IMR-90 (cell line): Measurements from ENCODE around the gene ITGAX. TPM values are rescaled to one million over a fixed set of nuclear protein-coding genes. Genes with fewer than 3 reads are reported as not detected.

Experiments
- ATAC-seq: fragments of 200-7000 bp; cut with Tn5 transposase; 2 replicates; pipeline ENCODE4 v1.9.1; 2020; ENCODE audit warnings: low read depth, mild to moderate bottlenecking, moderate library complexity
- BruUV-seq: library from RNA; stranded (reverse); fragments of 400-500 nt; replicated peaks from 2 replicates; lab custom pipeline; 2021; lab: Mats Ljungman, UMichigan
- CTCF ChIA-PET: fragments of 300-600 bp; formaldehyde crosslinking; extraction: SDS; loops from one replicate; lab custom pipeline; 2021; ENCODE audit warnings: antibody characterized with exemption; lab: Yijun Ruan, JAX
- POLR2A ChIA-PET: fragments of 300-600 bp; sonication (Branson Sonifier 250); formaldehyde crosslinking; loops from one replicate; lab custom pipeline; 2022; ENCODE audit warnings: antibody characterized with exemption; ENCODE audit not compliant: unreplicated experiment; lab: Charles Lee
- DNase-seq: peaks from one replicate; pipeline ENCODE4 v3.0.0; 2013
- H2AFZ ChIP-seq: replicated peaks from 2 replicates; pipeline ENCODE3; 2013; ENCODE audit warnings: low read length, mild to moderate bottlenecking; ENCODE audit not compliant: poor library complexity
- H2AK5ac ChIP-seq: 2 replicates; pipeline ENCODE4 v1.6.1; 2013; ENCODE audit warnings: low read depth, low read length, inconsistent platforms
- H2AK9ac ChIP-seq: replicated peaks from 2 replicates; pipeline ENCODE3; 2013; ENCODE audit warnings: mild to moderate bottlenecking, low read depth, low read length, moderate library complexity; ENCODE audit not compliant: poor library complexity
- H2BK120ac ChIP-seq: 2 replicates; pipeline ENCODE4 v1.6.1; 2013; ENCODE audit warnings: low read depth, low read length, inconsistent platforms
- H2BK15ac ChIP-seq: 3 replicates; pipeline ENCODE4 v1.6.1; 2013; ENCODE audit warnings: low read depth, low read length, inconsistent platforms
- H2BK20ac ChIP-seq: 2 replicates; pipeline ENCODE4 v1.6.1; 2013; ENCODE audit warnings: low read depth, mild to moderate bottlenecking, inconsistent platforms, low read length, moderate library complexity
- H2BK5ac ChIP-seq: 2 replicates; pipeline ENCODE4 v1.6.1; 2013; ENCODE audit warnings: mild to moderate bottlenecking, low read depth, low read length, inconsistent platforms; ENCODE audit not compliant: poor library complexity, severe bottlenecking
- H3K14ac ChIP-seq: replicated peaks from 2 replicates; pipeline ENCODE4 v1.6.1; 2013; ENCODE audit warnings: low read depth, low read length, inconsistent platforms
- H3K18ac ChIP-seq: 2 replicates; pipeline ENCODE4 v1.6.1; 2013; ENCODE audit warnings: low read depth, low read length, control low read depth
- H3K23ac ChIP-seq: 2 replicates; pipeline ENCODE4 v1.6.1; 2013; ENCODE audit warnings: low read depth, low read length, inconsistent platforms
- H3K27ac ChIP-seq: 2 replicates; pipeline ENCODE4 v1.5.1; 2013; ENCODE audit warnings: mild to moderate bottlenecking, control low read depth, low read length; ENCODE audit not compliant: insufficient read depth
- H3K27me3 ChIP-seq: 2 replicates; pipeline ENCODE4 v1.6.1; 2013; ENCODE audit warnings: low read length; ENCODE audit not compliant: control insufficient read depth, insufficient read depth
- H3K36me3 ChIP-seq: 2 replicates; pipeline ENCODE4 v1.6.1; 2013; ENCODE audit warnings: low read length, mixed read lengths; ENCODE audit not compliant: control insufficient read depth, insufficient read depth
- H3K4ac ChIP-seq: 2 replicates; pipeline ENCODE4 v1.6.1; 2013; ENCODE audit warnings: low read depth, low read length, inconsistent platforms
- H3K4me1 ChIP-seq: 2 replicates; pipeline ENCODE4 v1.6.1; 2013; ENCODE audit warnings: low read length, mixed read lengths; ENCODE audit not compliant: control insufficient read depth, insufficient read depth
- H3K4me2 ChIP-seq: 2 replicates; pipeline ENCODE4 v1.6.1; 2013; ENCODE audit warnings: low read depth, mild to moderate bottlenecking, control low read depth, low read length, moderate library complexity
- H3K4me3 ChIP-seq: 2 replicates; pipeline ENCODE4 v1.5.1; 2013; ENCODE audit warnings: low read depth, mild to moderate bottlenecking, control low read depth, low read length, moderate library complexity; ENCODE audit not compliant: insufficient read depth
- H3K56ac ChIP-seq: 2 replicates; pipeline ENCODE4 v1.6.1; 2013; ENCODE audit warnings: low read length, inconsistent platforms; ENCODE audit not compliant: insufficient read depth; ENCODE audit errors: extremely low read depth
- H3K79me1 ChIP-seq, 2 experiments: 2 replicates each; pipeline ENCODE4 v1.6.1; 2013; ENCODE audit warnings: low read length in 2 of 2, inconsistent platforms in 1 of 2, low read depth in 1 of 2
- H3K9ac ChIP-seq: 2 replicates; pipeline ENCODE4 v1.6.1; 2013; ENCODE audit warnings: low read depth, low read length, control low read depth
- H3K9me1 ChIP-seq: 2 replicates; pipeline ENCODE4 v1.6.1; 2013; ENCODE audit warnings: low read length, inconsistent platforms; ENCODE audit not compliant: insufficient read depth
- H3K9me3 ChIP-seq: 2 replicates; pipeline ENCODE4 v1.6.1; 2013; ENCODE audit warnings: low read length; ENCODE audit not compliant: control insufficient read depth, insufficient read depth
- H4K20me1 ChIP-seq: 2 replicates; pipeline ENCODE4 v1.6.1; 2013; ENCODE audit warnings: low read length, inconsistent platforms; ENCODE audit not compliant: insufficient read depth
- H4K5ac ChIP-seq: 2 replicates; pipeline ENCODE4 v1.6.1; 2013; ENCODE audit warnings: mild to moderate bottlenecking, low read depth, low read length, control low read depth
- H4K8ac ChIP-seq, 2 experiments: 2 replicates each; pipeline ENCODE4 v1.6.1; 2013; ENCODE audit warnings: low read depth in 2 of 2, low read length in 2 of 2, control low read depth in 1 of 2, inconsistent platforms in 1 of 2
- H4K91ac ChIP-seq: 2 replicates; pipeline ENCODE4 v1.6.1; 2013; ENCODE audit warnings: low read depth, low read length, inconsistent platforms; ENCODE audit not compliant: insufficient read depth
- CEBPB ChIP-seq: IDR thresholded peaks from 2 replicates; pipeline ENCODE4 v1.6.1; 2012; ENCODE audit warnings: low read depth, low read length, improper control_type of control experiment
- CHD1 ChIP-seq: IDR thresholded peaks from 2 replicates; pipeline ENCODE4 v1.6.1; 2012; ENCODE audit warnings: low read depth, low read length, improper control_type of control experiment
- MAFK ChIP-seq: IDR thresholded peaks from 2 replicates; pipeline ENCODE4 v1.6.1; 2012; ENCODE audit warnings: low read depth, low read length, improper control_type of control experiment
- MXI1 ChIP-seq: IDR thresholded peaks from 2 replicates; pipeline ENCODE4 v1.6.1; 2012; ENCODE audit warnings: low read depth, mild to moderate bottlenecking, low read length, moderate library complexity, borderline replicate concordance
- NFE2L2 ChIP-seq: fragments of 150-350 bp; IDR thresholded peaks from 2 replicates; pipeline ENCODE4 v1.6.1; 2016; ENCODE audit warnings: low read depth, mild to moderate bottlenecking, low read length
- POLR2A ChIP-seq: IDR thresholded peaks from 2 replicates; pipeline ENCODE4 v1.6.1; 2012; ENCODE audit warnings: mild to moderate bottlenecking, low read depth, low read length
- RAD21 ChIP-seq: IDR thresholded peaks from 2 replicates; pipeline ENCODE4 v1.6.1; 2012; ENCODE audit warnings: low read length, improper control_type of control experiment
- RCOR1 ChIP-seq: IDR thresholded peaks from 2 replicates; pipeline ENCODE4 v1.6.1; 2012; ENCODE audit warnings: mild to moderate bottlenecking, low read length, improper control_type of control experiment; ENCODE audit not compliant: insufficient replicate concordance
- SMC3 ChIP-seq: fragments of 150-350 bp; IDR thresholded peaks from 2 replicates; pipeline ENCODE4 v1.6.1; 2016; ENCODE audit warnings: low read depth, mild to moderate bottlenecking, antibody characterized with exemption, low read length, moderate library complexity
- WGBS, 2 experiments: methylation state at CpG; one replicate each; pipeline versions ENCODE4 v1.1.5 to v1.1.7; 2013; ENCODE audit warnings: missing lambda C conversion rate in 2 of 2; ENCODE audit not compliant: insufficient read length in 1 of 2; ENCODE audit errors: extremely low coverage in 2 of 2; 5-methylcytosine and 5-hydroxymethylcytosine counted together
- dilution Hi-C: fragments of 300-500 bp; cut with HindIII; formaldehyde crosslinking; loops from one replicate; pipeline ENCODE4 v1.14.3; 2018; ENCODE audit warnings: low sequenced_read_pairs; ENCODE audit not compliant: unreplicated experiment
- in situ Hi-C: fragments of 300-500 bp; cut with MboI; formaldehyde crosslinking; loops from 3 replicates; pipeline ENCODE4 v1.14.3; 2019; ENCODE audit warnings: low sequenced_read_pairs, inconsistent platforms, mixed read lengths
- intact Hi-C: fragments of 100-400 bp; cut with micrococcal nuclease; formaldehyde crosslinking; loops from 2 replicates; pipeline ENCODE4 v1.10.0; 2022
- polyA plus RNA-seq, 3 experiments: library from polyadenylated mRNA; depleted of rRNA; stranded (reverse); fragments of >200 nt; gene quantifications; 2 replicates each; pipeline ENCODE4 v1.2.3, GENCODE V29; 2012; ENCODE audit warnings: low replicate concordance in 1 of 3
- total RNA-seq: library from RNA; depleted of rRNA; stranded (reverse); fragments of >200 nt; gene quantifications from 2 replicates; pipeline ENCODE4 v1.2.3, GENCODE V29; 2012
- TF ChIP-seq, protein P1 (sequence below): conservative IDR thresholded peaks from 2 replicates; pipeline ENCODE4 v1.5.1; 2012; ENCODE audit warnings: mild to moderate bottlenecking, low read depth, low read length, improper control_type of control experiment

The ITGAX gene
- total and polyA plus RNA-seq, 2 of the 4 experiments (the other 2 are of a cell fraction), result 0.09 to 0.18 TPM

DNA sequence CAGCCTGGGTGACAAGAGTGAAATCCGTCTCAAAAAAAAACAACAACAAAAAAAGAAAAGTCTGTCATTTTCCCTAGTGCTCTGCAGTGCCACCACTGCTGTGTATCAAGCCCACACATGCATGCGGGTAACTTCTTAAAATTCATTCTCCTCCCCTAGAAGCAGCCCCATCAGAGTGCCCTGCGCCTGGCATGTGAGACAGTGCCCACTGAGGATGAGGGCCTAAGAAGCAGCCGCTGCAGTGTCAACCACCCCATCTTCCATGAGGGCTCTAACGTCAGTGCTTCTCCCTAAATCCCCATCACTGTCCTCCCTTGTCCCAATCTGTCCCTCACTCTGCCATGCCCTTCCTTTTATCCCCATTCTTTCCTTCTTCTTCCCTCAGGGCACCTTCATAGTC, 62.9 kb downstream of the ITGAX start:
- WGBS, 2 experiments, result 61% methylated on average over 3 of the region's 5 CpGs; no CpG with 5 or more reads in 1 of the 2 experiments
- intact Hi-C loops (no loop called here), dilution Hi-C loops (no loop called here)

More for the DNA sequence above, 62.9 kb downstream of the ITGAX start:
- Histone ChIP-seq H2AK9ac (no peak overlapping the region), H3K23ac (no peak overlapping the region), H4K20me1 (no peaks in the 10 kb centered on the region), H3K56ac (no peak overlapping the region), H4K91ac (no peak overlapping the region), H3K9me1 (no peaks in the 10 kb centered on the region), H2BK15ac (no peak overlapping the region), H3K36me3 (no peaks in the 10 kb centered on the region), H3K79me1 (no peaks in the 10 kb centered on the region), H2BK5ac (no peak overlapping the region), H3K27me3 (peaks cover 24% of the 10 kb centered on the region), H3K27ac (no peak overlapping the region), H4K5ac (no peak overlapping the region), H3K4ac (no peak overlapping the region), H3K4me3 (no peak overlapping the region), H3K4me2 (no peak overlapping the region), H2AK5ac (no peak overlapping the region), H3K4me1 (no peaks in the 10 kb centered on the region), H3K14ac (no peak overlapping the region), H4K8ac (no peak overlapping the region), H3K9ac (no peak overlapping the region), H2BK120ac (no peak overlapping the region), H3K18ac (no peak overlapping the region), H2AFZ (no peak overlapping the region), H2BK20ac (no peak overlapping the region), H3K9me3 (no peaks in the 10 kb centered on the region; the same call in 1 of the 2 replicates)
- no peak for ATAC-seq
- no peak for TF ChIP-seq CEBPB
- TF ChIP-seq POLR2A, result no peak
- TF ChIP-seq RCOR1, result no peak
- TF ChIP-seq RAD21, result no peak
- no peak for TF ChIP-seq SMC3
- no peak for TF ChIP-seq MXI1
- TF ChIP-seq CHD1, result no peak
- no peak for TF ChIP-seq MAFK
- TF ChIP-seq, protein P1, sequence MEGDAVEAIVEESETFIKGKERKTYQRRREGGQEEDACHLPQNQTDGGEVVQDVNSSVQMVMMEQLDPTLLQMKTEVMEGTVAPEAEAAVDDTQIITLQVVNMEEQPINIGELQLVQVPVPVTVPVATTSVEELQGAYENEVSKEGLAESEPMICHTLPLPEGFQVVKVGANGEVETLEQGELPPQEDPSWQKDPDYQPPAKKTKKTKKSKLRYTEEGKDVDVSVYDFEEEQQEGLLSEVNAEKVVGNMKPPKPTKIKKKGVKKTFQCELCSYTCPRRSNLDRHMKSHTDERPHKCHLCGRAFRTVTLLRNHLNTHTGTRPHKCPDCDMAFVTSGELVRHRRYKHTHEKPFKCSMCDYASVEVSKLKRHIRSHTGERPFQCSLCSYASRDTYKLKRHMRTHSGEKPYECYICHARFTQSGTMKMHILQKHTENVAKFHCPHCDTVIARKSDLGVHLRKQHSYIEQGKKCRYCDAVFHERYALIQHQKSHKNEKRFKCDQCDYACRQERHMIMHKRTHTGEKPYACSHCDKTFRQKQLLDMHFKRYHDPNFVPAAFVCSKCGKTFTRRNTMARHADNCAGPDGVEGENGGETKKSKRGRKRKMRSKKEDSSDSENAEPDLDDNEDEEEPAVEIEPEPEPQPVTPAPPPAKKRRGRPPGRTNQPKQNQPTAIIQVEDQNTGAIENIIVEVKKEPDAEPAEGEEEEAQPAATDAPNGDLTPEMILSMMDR, result no peak
- no peak for TF ChIP-seq NFE2L2
- CTCF ChIA-PET, result interaction anchor here (1.4 kb wide), 1 partner anchor 11 kb away, joined by 3 read pairs; the partner anchor contains the start of gene COX6A2
- POLR2A ChIA-PET, result no interaction called here
- no TSS peak for BruUV-seq
- in situ Hi-C loops, result no loop called here
- no peak for DNase-seq
